Activated naive CD4-positive, alpha-beta T cell treated with anti-CD3 and anti-CD28 coated beads, Interleukin-2, amount 50 U/mL, for 16 hours (primary cell): ENCODE data around the gene PAMR1.
A peak's percentile ranks its signal among the peaks of the same experiment; 100 is the strongest.

ENCODE experiments used
- DNase-seq: peaks from one replicate; pipeline ENCODE4 v3.0.0-alpha.2; 2020

The PAMR1 gene

GRCh38 chr11:35494957-35495490, 30.4 kb downstream of the PAMR1 start:
- DNase-seq, result no peak

DNA sequence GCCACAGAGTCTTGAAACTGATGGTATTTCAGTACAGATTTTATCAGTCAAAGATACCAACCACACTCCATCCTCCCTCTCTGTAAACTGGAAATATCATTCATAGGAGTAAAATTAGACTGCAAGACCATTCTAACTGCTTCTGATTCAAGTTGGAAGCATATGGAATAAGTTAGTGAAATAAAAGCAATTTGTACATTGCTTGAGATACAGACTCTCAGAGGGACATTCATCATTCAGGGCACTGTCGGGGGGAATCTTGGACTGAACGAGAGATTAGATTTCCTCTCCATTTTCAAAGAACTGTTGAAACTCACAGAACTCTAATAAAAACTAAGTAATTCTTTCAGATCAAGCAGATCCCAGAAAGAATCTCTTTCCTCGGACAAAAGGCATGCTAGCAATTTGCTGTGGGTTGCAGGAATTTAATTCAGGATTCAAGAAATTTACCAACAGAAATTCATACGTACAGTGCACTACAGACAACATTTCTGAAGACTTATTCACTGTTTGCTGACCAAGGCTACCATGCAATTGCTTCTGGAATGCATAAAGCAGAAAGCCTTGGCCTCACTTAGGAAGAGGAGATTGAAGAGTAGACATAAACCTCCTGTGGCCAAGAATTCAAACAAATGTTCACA, 34.1 kb downstream of the PAMR1 start:
- no peak for DNase-seq

DNA sequence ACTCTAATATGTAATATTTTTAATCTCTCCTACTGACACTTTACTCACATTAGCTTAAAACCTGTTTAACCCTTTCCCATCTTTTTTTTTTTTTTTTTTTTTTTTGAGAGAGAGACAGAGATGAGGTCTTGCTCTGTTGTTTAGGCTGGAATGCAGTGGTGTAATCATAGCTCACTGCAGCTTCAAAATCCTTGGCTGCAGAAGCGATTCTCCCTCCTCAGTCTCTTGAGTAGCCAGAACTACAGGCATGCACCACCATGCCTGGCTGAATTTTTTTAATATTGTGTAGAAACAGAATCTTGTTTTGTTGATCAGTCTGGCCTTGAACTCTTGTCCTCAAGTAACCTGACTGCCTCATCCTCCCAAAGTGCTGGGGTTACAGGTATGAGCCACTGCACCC, 37.3 kb downstream of the PAMR1 start:
- DNase-seq, result no peak

DNA sequence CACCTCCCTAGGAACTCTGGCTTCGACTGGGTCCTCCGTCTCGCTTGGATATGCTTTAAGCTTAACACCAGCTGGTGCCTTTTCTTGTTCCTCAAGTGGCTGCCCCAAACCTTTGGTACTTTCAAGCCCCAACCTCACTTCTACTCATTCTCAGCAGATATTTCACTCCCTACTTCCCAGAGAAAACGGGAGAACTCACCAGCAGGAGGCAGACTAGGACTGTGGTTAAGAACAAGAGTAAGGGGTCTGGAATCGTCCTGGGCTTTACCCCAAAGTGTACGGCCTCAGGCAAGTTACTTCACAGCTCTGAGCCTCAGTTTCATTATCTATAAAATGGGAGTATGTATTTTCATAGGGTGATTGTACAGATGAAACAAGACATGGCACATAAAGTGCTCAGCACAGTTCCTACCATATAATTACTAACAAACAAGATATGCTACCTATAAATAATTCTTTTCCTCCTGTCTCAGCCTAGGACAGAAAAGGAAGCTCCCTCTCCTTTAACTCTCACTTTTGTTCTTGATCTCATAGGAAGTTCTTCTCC, 37.8 kb downstream of the PAMR1 start:
- no peak for DNase-seq

DNA sequence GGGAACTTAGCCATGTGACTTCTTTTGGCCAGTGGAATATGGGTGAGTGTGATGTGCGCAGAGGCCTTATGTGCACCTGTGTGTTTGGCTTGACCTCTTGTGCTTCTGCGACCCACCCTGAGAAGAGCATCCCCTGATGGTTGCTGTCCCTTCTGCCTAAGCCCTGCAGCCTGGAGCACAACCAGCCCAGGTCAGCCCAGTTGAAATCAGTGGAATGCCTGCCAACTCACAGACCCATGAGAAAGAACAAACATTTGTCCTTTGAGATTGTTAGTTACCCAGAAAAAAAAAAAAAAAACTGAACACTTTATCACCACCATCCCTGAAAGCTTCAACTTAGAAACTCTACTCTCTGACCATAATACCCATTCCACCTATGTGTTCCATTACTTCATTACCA, 38.5 kb downstream of the PAMR1 start:
- DNase-seq, result no peak

DNA sequence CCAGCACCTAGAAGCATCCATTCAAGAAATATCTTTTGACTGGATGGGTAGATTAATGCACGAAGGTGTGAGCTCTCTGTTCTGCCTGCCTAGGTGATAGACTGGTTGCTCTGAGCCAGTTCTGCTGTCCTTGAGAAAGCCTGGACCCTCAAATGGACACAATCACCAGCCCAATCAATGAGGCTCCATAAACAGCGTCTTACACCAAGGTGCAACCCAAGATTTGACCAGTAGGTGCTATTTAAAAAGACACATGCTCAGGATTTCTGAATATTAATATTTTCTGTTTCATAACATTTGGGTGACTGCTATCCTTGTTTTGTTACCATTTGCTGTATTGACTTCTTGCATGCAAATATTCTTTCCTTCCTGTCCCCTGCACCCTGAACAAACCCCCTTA, 39.0 kb downstream of the PAMR1 start:
- DNase-seq, result no peak

DNA sequence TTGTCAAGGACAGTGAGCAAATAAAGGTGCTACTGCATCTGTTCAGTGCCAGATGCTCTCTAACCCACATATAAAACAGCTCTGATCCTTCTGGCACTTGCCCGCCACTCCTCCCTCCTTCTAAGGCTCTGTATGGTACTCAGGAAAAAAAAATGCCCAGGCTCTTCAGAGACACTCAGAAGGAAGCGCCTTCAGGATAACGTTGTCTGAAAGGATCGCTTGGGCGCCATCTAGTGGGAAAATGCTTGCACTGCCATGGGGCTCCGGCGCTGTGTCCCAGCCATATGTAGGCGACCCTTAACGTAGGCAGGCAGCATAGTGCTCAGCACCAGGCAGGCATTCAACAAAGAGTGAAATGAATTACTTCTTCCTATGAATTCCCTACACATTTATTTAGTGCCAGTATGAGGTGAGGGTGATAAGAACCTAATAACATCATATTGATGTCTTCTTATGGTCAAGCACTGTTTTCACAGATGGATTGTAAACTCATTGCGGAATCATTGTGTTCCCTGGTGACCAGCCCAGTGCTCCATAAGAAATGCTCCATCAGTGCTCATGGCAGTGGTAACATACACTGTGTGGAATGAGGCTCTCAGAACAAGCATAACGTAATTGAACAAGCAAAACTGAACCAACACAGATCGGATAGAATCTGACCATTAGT, 39.6 kb downstream of the PAMR1 start:
- peak; percentile 75 for DNase-seq

DNA sequence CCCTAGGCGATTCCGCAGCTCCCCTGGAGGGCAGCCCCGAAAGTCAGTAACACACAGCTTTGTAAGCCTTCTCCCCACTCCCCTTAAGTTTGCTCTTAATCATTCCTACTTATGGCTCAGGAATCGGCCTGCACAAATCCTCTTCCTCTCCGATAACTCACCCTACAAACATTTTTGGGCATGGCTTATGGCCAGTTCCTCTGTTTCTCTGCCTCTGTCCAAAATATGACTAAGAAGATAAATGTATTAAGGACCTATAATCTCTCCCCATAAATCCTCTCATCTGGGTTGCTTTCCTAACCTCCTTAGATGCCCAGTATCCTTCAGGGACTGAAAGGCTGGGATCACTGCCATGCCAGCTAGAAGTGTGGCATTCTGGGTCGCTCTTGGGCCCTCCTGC, 41.0 kb downstream of the PAMR1 start:
- DNase-seq, result no peak

DNA sequence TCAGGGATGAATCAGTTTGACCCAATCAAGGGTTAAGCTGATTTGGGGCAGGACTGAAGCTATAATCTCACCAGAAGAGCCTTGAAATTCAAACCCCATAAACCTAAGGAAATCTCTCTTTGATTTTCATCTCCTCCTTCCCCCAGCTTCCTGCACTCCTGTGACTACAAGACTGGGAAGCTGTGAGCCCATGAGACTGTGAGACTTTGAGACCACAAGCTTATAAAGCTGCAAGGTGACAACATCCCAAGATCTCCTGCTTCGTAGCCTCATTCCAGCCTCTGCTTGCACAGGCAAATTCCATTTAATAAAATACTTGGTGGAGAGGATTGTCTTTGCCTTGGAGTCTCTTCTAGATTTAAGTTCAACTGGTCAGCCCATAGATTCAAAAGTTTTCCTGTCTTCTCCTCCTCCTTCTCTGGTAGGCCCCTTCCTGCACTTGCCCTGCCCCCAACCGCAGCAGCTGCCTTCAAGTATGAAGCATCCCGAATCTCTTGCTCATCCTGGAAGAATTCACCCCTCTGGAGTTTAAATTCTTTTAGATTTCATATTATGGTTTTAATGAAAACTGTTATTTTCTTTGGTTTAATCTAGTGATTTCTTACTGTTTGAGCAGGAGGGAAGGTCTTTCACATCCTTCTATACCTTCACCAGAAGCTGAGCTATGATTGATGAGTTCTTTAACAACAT, 42.1 kb downstream of the PAMR1 start:
- no peak for DNase-seq

GRCh38 chr11:35479731-35480130, 45.7 kb downstream of the PAMR1 start:
- no peak for DNase-seq

DNA sequence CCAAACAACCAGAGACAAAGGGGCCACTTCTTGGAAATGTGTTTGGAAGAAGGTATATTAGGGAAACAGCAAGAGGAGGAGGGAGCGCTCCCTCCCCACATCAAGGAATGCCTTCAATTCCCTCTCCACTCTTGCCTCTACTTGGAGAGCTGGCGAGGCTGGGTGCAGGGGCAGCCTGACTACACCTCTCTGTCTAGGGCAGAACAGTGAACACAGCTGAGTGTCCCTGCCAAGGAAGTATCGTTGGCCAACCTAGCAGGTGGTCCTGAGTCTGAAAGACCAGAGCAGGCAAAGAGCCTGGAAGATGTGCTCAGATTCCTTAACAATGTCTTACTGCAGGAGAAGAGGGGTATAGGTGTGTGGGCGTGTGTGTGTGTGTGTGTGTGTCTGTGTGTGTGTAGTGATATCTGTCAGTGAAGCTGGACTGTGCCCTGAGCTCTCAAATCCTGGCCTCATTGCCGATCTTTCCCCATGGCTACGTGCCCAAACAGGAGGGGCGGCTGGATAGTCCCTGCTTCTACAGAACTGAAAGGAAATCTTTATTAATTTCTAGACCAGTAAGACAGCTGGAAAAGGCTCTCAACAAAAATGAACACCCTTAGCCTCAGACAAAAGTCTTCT, 46.8 kb downstream of the PAMR1 start:
- DNase-seq, result no peak

GRCh38 chr11:35477901-35478300, 47.5 kb downstream of the PAMR1 start:
- no peak for DNase-seq

GRCh38 chr11:35474688-35475087, 50.7 kb downstream of the PAMR1 start:
- no peak for DNase-seq

GRCh38 chr11:35473795-35474374, 51.5 kb downstream of the PAMR1 start:
- no peak for DNase-seq

GRCh38 chr11:35470616-35471015, 54.8 kb downstream of the PAMR1 start:
- DNase-seq, result no peak

GRCh38 chr11:35466058-35466457, 59.4 kb downstream of the PAMR1 start:
- no peak for DNase-seq

- DNase-seq, result no peak
Measured at GRCh38 chr11:35464308-35464707, 61.1 kb downstream of the PAMR1 start.

GRCh38 chr11:35463331-35463751, 62.1 kb downstream of the PAMR1 start:
- no peak for DNase-seq

- no peak for DNase-seq
Measured at GRCh38 chr11:35461917-35462538, 63.4 kb downstream of the PAMR1 start.

DNA sequence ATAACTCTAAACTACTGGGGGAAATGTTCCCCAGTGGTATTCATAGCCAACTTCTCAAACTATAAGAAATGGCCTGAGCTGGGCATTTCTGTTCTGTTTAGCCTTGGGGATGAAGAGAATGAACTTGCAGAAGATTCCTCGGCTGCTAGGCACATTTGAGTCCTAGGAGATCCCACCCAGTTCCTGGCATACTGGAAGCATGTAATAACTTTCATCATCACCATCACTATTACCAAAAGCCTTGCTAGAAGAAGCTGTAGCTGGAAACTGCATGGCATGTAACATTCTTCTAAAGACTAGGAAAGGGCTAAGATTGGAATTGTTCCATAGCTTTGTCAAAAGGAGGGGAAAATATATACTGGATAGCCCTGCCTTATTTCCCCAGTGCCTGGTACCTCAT, 65.9 kb downstream of the PAMR1 start:
- no peak for DNase-seq

- DNase-seq, result no peak
Measured at GRCh38 chr11:35458846-35459245, 66.6 kb downstream of the PAMR1 start.

DNA sequence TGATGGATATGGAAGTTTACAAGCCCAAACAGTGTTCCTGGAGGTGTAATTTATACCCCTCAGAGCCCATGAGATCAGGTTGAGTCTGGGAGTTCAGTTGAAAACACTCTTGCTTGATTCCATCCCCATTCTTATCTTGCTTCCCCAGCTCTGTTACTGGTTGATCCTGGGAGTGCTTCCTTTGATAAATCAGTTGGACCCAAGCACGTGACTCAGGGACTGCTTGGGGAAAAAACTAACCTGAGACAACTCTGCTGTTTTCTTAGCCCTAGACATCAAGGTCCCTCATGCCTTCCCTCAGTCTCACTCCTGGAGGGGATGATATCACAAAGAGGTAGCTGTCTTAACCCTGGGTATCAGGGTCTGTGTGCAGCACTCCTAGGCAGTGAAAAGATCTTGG, 71.1 kb downstream of the PAMR1 start:
- no peak for DNase-seq
